HuH-7.5 (cell line): ENCODE results near the gene SYNE4.
A peak's percentile ranks its signal among the peaks of the same experiment; 100 is the strongest.
"Not testable (repeated sequence)": the region's sequence is repeated elsewhere in the genome, so short reads cannot be mapped to it uniquely, and the experiment has no call there.

Experiments
- DNase-seq: peaks from one replicate; pipeline ENCODE4 v3.0.0; 2011; ENCODE audit warnings: low spot score

SYNE4 gene

GRCh38 chr19:36008336-36008978 lies at the start of gene SYNE4:
TSS of gene SYNE4 (minus strand) at chr19:36008813. CDS start at chr19:36008681, 132 bp downstream.
- DNase-seq = peak; percentile 86

- DNase-seq = peak; percentile 97
These were observed 46.4 kb upstream of the SYNE4 start, which contains the start of gene WDR62 for GRCh38 chr19:36054733-36055686. TSS of gene WDR62 (plus strand) at chr19:36054897. CDS start at chr19:36054972, 75 bp downstream.

GRCh38 chr19:36054119-36054732 lies 45.6 kb upstream of the SYNE4 start, which contains the start of gene THAP8:
TSS of gene THAP8 (minus strand) at chr19:36054285. CDS start at chr19:36054217, 68 bp downstream.
- DNase-seq = peak; percentile 97

GRCh38 chr19:36051637-36052036 lies 43.0 kb upstream of the SYNE4 start:
- no peak for DNase-seq

- no peak for DNase-seq
These were observed 42.6 kb upstream of the SYNE4 start for GRCh38 chr19:36051236-36051635.

GRCh38 chr19:36049080-36049698 lies 40.6 kb upstream of the SYNE4 start:
- DNase-seq = no peak

- DNase-seq = no peak
These were observed 39.2 kb upstream of the SYNE4 start for GRCh38 chr19:36047835-36048234.

- DNase-seq = no peak
These were observed 37.9 kb upstream of the SYNE4 start for GRCh38 chr19:36046443-36047050.

GRCh38 chr19:36043952-36044351 lies 35.3 kb upstream of the SYNE4 start:
- DNase-seq = no peak

- DNase-seq = peak; percentile 51
These were observed 33.2 kb upstream of the SYNE4 start for GRCh38 chr19:36041831-36042230.

- not testable (repeated sequence) for DNase-seq
These were observed 32.5 kb upstream of the SYNE4 start for GRCh38 chr19:36041092-36041491.

GRCh38 chr19:36040495-36040894 lies 31.9 kb upstream of the SYNE4 start:
- DNase-seq = no peak

GRCh38 chr19:36032251-36033104 lies 23.9 kb upstream of the SYNE4 start, which contains the start of gene CLIP3:
TSS of gene CLIP3 (minus strand) at chr19:36032873. CDS start at chr19:36032357, 516 bp downstream.
- no peak for DNase-seq

- DNase-seq = no peak
These were observed 22.7 kb upstream of the SYNE4 start for GRCh38 chr19:36031308-36031707.

GRCh38 chr19:36030264-36031148 lies 21.9 kb upstream of the SYNE4 start:
- no peak for DNase-seq

GRCh38 chr19:36028313-36029041 lies 19.9 kb upstream of the SYNE4 start:
- DNase-seq = no peak

GRCh38 chr19:36027696-36028095 lies 19.1 kb upstream of the SYNE4 start:
- DNase-seq = no peak

- DNase-seq = no peak
These were observed 17.7 kb upstream of the SYNE4 start for GRCh38 chr19:36026091-36026876.
